ENCODE results near the gene SLC9A4. TPM values are rescaled to one million over a fixed set of nuclear protein-coding genes. Genes with fewer than 3 reads are reported as not detected.

Gene SLC9A4
- total RNA-seq, 5 donors from 2014 or later (not counting 1 experiment from before 2014, with no cell fraction given), result 0.09 to 0.13 TPM; not detected in 3

- H3K9me3 Mint-ChIP-seq, result peaks cover 0 to 7% (median 4%) of the 10 kb centered on the region in 3 donors
- DNase-seq, result no peak
- ChIA-PET CTCF (no interaction called here), POLR2A (no interaction called here)
- ATAC-seq (replicated peaks in 1 of 4), result no peak
- H3K27me3 Mint-ChIP-seq, result peaks cover 7 to 11% of the 10 kb centered on the region in 2 donors
- WGBS (ENCODE audit: insufficient coverage), result no CpG with 5 or more reads among the region's 5 CpGs
- Histone ChIP-seq H3K36me3 (ENCODE audit: control insufficient read depth in 2 of 2, extremely low read depth in 1 of 2, insufficient read depth in 1 of 2, low read length in 1 of 2) (no peaks in the 10 kb centered on the region), H3K27ac (ENCODE audit: low read length) (no peak overlapping the region), H3K4me3 (ENCODE audit: control insufficient read depth in 1 of 2, extremely low read depth in 1 of 2, low read length in 1 of 2) (no peak overlapping the region), H3K4me1 (ENCODE audit: control insufficient read depth in 1 of 2, extremely low read depth in 1 of 2, insufficient read depth in 2 of 2, low read length in 2 of 2) (no peaks in the 10 kb centered on the region), H3K9me3 (no peaks in the 10 kb centered on the region), H3K27me3 (replicated peaks in 1 of 2; ENCODE audit: control insufficient read depth in 2 of 2, extremely low read depth in 1 of 2, insufficient read depth in 2 of 2, low read length in 1 of 2) (no peaks in the 10 kb centered on the region)
- H3K36me3 Mint-ChIP-seq, result no peaks in the 10 kb centered on the region
- H3K27ac Mint-ChIP-seq, result no peak overlapping the region
- no peak overlapping the region for H3K4me3 Mint-ChIP-seq
- H3K4me1 Mint-ChIP-seq, result no peaks in the 10 kb centered on the region
Measured at GRCh38 chr2:102463160-102463559, 9.9 kb upstream of the SLC9A4 start.

DNA sequence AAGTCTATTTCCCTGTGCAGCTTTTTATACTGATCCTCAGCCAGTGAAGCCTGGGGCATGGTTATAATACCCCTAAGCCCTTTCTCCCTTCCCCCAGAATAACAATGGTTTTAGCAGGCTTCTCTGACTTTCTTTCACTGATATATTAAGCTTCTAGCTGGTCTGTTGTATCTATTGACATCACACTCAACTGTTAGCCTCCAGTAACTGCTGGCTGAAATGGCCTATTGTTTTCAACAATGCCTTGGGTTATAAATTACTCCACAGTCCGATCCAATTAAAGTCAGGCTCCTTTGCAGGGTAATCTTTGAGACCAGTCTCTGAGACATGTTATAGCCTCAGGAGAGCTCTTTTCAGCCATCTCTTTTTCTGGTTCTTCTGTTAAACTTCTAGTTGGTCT is 2.9 kb upstream of the SLC9A4 start:
- H3K9me3 ChIP-seq, result peaks cover 2% of the 10 kb centered on the region
- Mint-ChIP-seq H3K4me3 (no peak overlapping the region), H3K27me3 (peaks cover 20 to 32% of the 10 kb centered on the region in 2 donors), H3K9me3 (peaks cover 8 to 18% (median 9%) of the 10 kb centered on the region in 3 donors), H3K27ac (no peak overlapping the region), H3K36me3 (peaks cover 6% of the 10 kb centered on the region), H3K4me1 (no peaks in the 10 kb centered on the region)
- no peaks in the 10 kb centered on the region for H3K36me3 ChIP-seq (ENCODE audit: control insufficient read depth in 2 of 2, extremely low read depth in 1 of 2, insufficient read depth in 1 of 2, low read length in 1 of 2)
- DNase-seq (no peak), ATAC-seq (replicated peaks in 1 of 4) (no peak)
- ChIA-PET CTCF (interaction anchor here in 1 of 2 donors (0.6 kb wide), 1 partner anchor 26 kb away, joined by 3 read pairs; no protein-coding TSS in a partner anchor), POLR2A (no interaction called here)
- H3K4me1 ChIP-seq (ENCODE audit: control insufficient read depth in 1 of 2, extremely low read depth in 1 of 2, insufficient read depth in 2 of 2, low read length in 2 of 2), result no peaks in the 10 kb centered on the region
- 92% methylated on average over 1 of the region's 1 CpG for WGBS (ENCODE audit: insufficient coverage)
- H3K27ac ChIP-seq (ENCODE audit: low read length), result no peak overlapping the region
- no peak overlapping the region for H3K4me3 ChIP-seq (ENCODE audit: control insufficient read depth in 1 of 2, extremely low read depth in 1 of 2, low read length in 1 of 2)
- H3K27me3 ChIP-seq (replicated peaks in 1 of 2; ENCODE audit: control insufficient read depth in 2 of 2, extremely low read depth in 1 of 2, insufficient read depth in 2 of 2, low read length in 1 of 2), result no peaks in the 10 kb centered on the region

- peaks cover 2% of the 10 kb centered on the region for H3K9me3 ChIP-seq
- ATAC-seq (replicated peaks in 1 of 4), result no peak
- no peak for DNase-seq
- Mint-ChIP-seq H3K27ac (no peak overlapping the region), H3K36me3 (peaks cover 6% of the 10 kb centered on the region), H3K4me1 (no peaks in the 10 kb centered on the region), H3K27me3 (peaks cover 26 to 28% of the 10 kb centered on the region in 2 donors), H3K4me3 (no peak overlapping the region), H3K9me3 (peaks cover 2 to 15% (median 8%) of the 10 kb centered on the region in 3 donors)
- WGBS (ENCODE audit: insufficient coverage), result 63% methylated on average over 2 of the region's 3 CpGs
- no peaks in the 10 kb centered on the region for H3K36me3 ChIP-seq (ENCODE audit: control insufficient read depth in 2 of 2, extremely low read depth in 1 of 2, insufficient read depth in 1 of 2, low read length in 1 of 2)
- POLR2A ChIA-PET, result no interaction called here
- H3K4me1 ChIP-seq (ENCODE audit: control insufficient read depth in 1 of 2, extremely low read depth in 1 of 2, insufficient read depth in 2 of 2, low read length in 2 of 2), result no peaks in the 10 kb centered on the region
- H3K27ac ChIP-seq (ENCODE audit: low read length), result no peak overlapping the region
- no peak overlapping the region for H3K4me3 ChIP-seq (ENCODE audit: control insufficient read depth in 1 of 2, extremely low read depth in 1 of 2, low read length in 1 of 2)
- H3K27me3 ChIP-seq (replicated peaks in 1 of 2; ENCODE audit: control insufficient read depth in 2 of 2, extremely low read depth in 1 of 2, insufficient read depth in 2 of 2, low read length in 1 of 2), result no peaks in the 10 kb centered on the region
- CTCF ChIA-PET, result interaction anchor here (0.5 to 2.5 kb wide), 7 partner anchors 10 to 399 kb away, joined by 3 to 15 read pairs (median 6); no protein-coding TSS in a partner anchor
Measured at GRCh38 chr2:102473631-102474030, 605 bp downstream of the SLC9A4 start.

DNA sequence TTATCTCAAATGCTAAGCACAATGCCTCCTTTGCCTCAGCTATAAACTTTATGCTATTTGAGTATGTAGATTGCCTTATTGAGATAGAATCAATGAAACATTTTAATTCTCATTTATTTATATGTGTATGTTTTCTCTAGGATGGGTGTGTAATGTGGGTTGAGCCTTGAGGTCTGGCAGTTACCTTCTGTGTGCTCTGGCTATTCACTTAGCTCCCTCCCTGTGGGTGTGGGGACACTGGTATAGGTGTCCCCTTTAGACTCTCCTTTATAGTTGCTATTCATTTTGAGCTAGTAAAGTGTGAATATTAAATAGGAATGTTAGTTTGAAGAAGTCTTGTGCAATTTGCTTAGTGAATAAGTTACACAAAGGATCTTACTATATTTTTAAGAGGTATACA is 1.8 kb downstream of the SLC9A4 start:
- no peak overlapping the region for H3K27ac Mint-ChIP-seq
- peaks cover 23 to 25% of the 10 kb centered on the region in 2 donors for H3K27me3 Mint-ChIP-seq
- peaks cover 0 to 8% (median 8%) of the 10 kb centered on the region in 3 donors for H3K9me3 Mint-ChIP-seq
- H3K36me3 Mint-ChIP-seq, result peaks cover 4% of the 10 kb centered on the region
- H3K9me3 ChIP-seq, result no peaks in the 10 kb centered on the region
- H3K4me3 Mint-ChIP-seq, result no peak overlapping the region
- no peak overlapping the region for H3K27ac ChIP-seq (ENCODE audit: low read length)
- DNase-seq (no peak), ATAC-seq (replicated peaks in 1 of 4) (no peak)
- no peaks in the 10 kb centered on the region for H3K36me3 ChIP-seq (ENCODE audit: control insufficient read depth in 2 of 2, extremely low read depth in 1 of 2, insufficient read depth in 1 of 2, low read length in 1 of 2)
- no peaks in the 10 kb centered on the region for H3K4me1 ChIP-seq (ENCODE audit: control insufficient read depth in 1 of 2, extremely low read depth in 1 of 2, insufficient read depth in 2 of 2, low read length in 2 of 2)
- no peaks in the 10 kb centered on the region for H3K4me1 Mint-ChIP-seq
- CTCF ChIA-PET, result interaction anchor here in 1 of 2 donors (0.5 to 2.5 kb wide), 2 partner anchors 9 to 15 kb away, joined by 3 to 9 read pairs; no protein-coding TSS in a partner anchor
- peaks cover 0 to 3% of the 10 kb centered on the region in 2 experiments for H3K27me3 ChIP-seq (replicated peaks in 1 of 2; ENCODE audit: control insufficient read depth in 2 of 2, extremely low read depth in 1 of 2, insufficient read depth in 2 of 2, low read length in 1 of 2)
- POLR2A ChIA-PET, result interaction anchor here in 1 of 2 donors (0.6 kb wide), 1 partner anchor 1917 kb away, joined by 7 read pairs; no protein-coding TSS in a partner anchor
- no peak overlapping the region for H3K4me3 ChIP-seq (ENCODE audit: control insufficient read depth in 1 of 2, extremely low read depth in 1 of 2, low read length in 1 of 2)

DNA sequence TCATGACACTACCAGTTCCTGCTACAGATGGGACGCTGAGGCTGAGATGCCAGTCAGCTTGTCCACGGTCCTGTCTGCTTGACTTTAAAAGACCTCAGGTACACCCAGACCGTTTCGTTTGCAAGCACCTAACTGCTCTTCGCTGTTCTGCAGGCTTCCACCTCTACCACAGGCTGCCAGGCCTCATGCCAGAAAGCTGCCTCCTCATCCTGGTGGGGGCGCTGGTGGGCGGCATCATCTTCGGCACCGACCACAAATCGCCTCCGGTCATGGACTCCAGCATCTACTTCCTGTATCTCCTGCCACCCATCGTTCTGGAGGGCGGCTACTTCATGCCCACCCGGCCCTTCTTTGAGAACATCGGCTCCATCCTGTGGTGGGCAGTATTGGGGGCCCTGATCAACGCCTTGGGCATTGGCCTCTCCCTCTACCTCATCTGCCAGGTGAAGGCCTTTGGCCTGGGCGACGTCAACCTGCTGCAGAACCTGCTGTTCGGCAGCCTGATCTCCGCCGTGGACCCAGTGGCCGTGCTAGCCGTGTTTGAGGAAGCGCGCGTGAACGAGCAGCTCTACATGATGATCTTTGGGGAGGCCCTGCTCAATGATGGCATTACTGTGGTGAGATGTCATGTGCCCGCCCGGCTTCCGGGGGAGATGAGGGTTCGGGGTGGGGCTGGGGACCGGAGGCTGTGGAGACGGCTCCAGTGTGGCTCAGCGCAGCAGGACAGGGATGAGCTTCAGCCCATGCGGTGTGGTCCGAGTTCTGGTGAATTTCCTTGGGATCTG is 5.9 kb downstream of the SLC9A4 start:
- Histone ChIP-seq H3K27ac (ENCODE audit: low read length) (no peak overlapping the region), H3K27me3 (replicated peaks in 1 of 2; ENCODE audit: control insufficient read depth in 2 of 2, extremely low read depth in 1 of 2, insufficient read depth in 2 of 2, low read length in 1 of 2) (peaks cover 0 to 8% of the 10 kb centered on the region in 2 experiments), H3K9me3 (no peaks in the 10 kb centered on the region), H3K4me3 (ENCODE audit: control insufficient read depth in 1 of 2, extremely low read depth in 1 of 2, low read length in 1 of 2) (no peak overlapping the region), H3K4me1 (ENCODE audit: control insufficient read depth in 1 of 2, extremely low read depth in 1 of 2, insufficient read depth in 2 of 2, low read length in 2 of 2) (no peaks in the 10 kb centered on the region), H3K36me3 (ENCODE audit: control insufficient read depth in 2 of 2, extremely low read depth in 1 of 2, insufficient read depth in 1 of 2, low read length in 1 of 2) (no peaks in the 10 kb centered on the region)
- H3K36me3 Mint-ChIP-seq, result no peaks in the 10 kb centered on the region
- ATAC-seq (replicated peaks in 1 of 4), result no peak
- POLR2A ChIA-PET, result no interaction called here
- H3K27me3 Mint-ChIP-seq, result peaks cover 8 to 11% of the 10 kb centered on the region in 2 donors
- 95% methylated on average over 17 of the region's 36 CpGs for WGBS (ENCODE audit: insufficient coverage)
- no peaks in the 10 kb centered on the region for H3K9me3 Mint-ChIP-seq
- H3K27ac Mint-ChIP-seq, result no peak overlapping the region
- DNase-seq, result no peak
- no peak overlapping the region for H3K4me3 Mint-ChIP-seq
- CTCF ChIA-PET, result no interaction called here
- H3K4me1 Mint-ChIP-seq, result no peaks in the 10 kb centered on the region

DNA sequence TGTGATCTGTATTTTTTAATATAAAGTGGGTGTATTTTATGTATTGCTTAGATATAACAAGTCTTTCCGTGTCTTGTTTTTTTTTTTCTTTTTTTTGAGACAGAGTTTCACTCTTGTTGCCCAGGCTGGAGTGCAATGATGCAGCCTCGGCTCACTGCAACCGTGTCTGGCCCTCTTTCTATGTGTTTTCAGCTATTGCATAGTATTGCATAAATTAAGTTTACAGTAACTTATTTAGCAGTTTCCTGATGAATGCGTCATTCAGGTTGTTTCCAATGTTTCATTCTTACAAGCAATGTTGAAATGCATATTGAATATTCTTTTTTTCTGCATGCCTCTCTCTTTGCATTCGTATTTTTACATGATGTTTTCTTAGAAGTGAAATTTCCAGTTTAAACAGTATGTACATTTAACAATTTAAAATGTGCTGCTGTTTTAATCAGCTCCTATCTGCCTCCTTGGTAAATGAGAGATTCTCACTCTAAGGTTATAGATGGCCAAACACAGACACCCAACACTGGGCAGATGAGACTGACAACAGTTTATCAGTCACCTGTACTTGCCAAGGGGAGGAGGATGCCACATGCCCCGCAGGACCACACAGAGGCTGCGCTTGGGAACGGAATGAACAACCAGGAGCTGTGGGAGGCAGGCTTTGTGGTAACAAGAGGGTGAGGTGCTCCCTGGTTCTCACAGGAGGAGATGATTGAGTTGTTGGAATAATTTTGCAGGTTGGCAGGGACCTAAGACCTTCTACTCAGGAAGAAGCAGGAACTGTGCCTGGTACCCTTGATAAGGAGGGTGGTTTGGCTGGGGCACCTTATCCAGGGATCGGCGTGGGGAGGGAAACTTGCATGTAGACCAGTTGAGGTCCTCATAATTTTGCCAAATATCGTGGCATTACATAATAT is 7.5 kb downstream of the SLC9A4 start:
- ChIA-PET CTCF (no interaction called here), POLR2A (no interaction called here)
- H3K9me3 Mint-ChIP-seq, result no peaks in the 10 kb centered on the region
- H3K4me1 Mint-ChIP-seq, result no peaks in the 10 kb centered on the region
- no peaks in the 10 kb centered on the region for H3K36me3 Mint-ChIP-seq
- H3K27me3 ChIP-seq (replicated peaks in 1 of 2; ENCODE audit: control insufficient read depth in 2 of 2, extremely low read depth in 1 of 2, insufficient read depth in 2 of 2, low read length in 1 of 2), result peaks cover 0 to 10% of the 10 kb centered on the region in 2 experiments
- DNase-seq (no peak), ATAC-seq (replicated peaks in 1 of 4) (no peak)
- no peaks in the 10 kb centered on the region for H3K4me1 ChIP-seq (ENCODE audit: control insufficient read depth in 1 of 2, extremely low read depth in 1 of 2, insufficient read depth in 2 of 2, low read length in 2 of 2)
- H3K36me3 ChIP-seq (ENCODE audit: control insufficient read depth in 2 of 2, extremely low read depth in 1 of 2, insufficient read depth in 1 of 2, low read length in 1 of 2), result no peaks in the 10 kb centered on the region
- H3K4me3 ChIP-seq (ENCODE audit: control insufficient read depth in 1 of 2, extremely low read depth in 1 of 2, low read length in 1 of 2), result no peak overlapping the region
- no peak overlapping the region for H3K4me3 Mint-ChIP-seq
- peaks cover 8 to 17% of the 10 kb centered on the region in 2 donors for H3K27me3 Mint-ChIP-seq
- WGBS (ENCODE audit: insufficient coverage), result 78% methylated on average over 7 of the region's 11 CpGs
- H3K27ac Mint-ChIP-seq, result no peak overlapping the region
- H3K9me3 ChIP-seq, result no peaks in the 10 kb centered on the region
- no peak overlapping the region for H3K27ac ChIP-seq (ENCODE audit: low read length)
